ENCODE results near the gene ATG12. TPM values are rescaled to one million over a fixed set of nuclear protein-coding genes. Genes with fewer than 3 reads are reported as not detected.

Gene ATG12
- total RNA-seq, 6 donors from 2014 or later = 28.3 to 63.0 (median 33.0) TPM

DNA sequence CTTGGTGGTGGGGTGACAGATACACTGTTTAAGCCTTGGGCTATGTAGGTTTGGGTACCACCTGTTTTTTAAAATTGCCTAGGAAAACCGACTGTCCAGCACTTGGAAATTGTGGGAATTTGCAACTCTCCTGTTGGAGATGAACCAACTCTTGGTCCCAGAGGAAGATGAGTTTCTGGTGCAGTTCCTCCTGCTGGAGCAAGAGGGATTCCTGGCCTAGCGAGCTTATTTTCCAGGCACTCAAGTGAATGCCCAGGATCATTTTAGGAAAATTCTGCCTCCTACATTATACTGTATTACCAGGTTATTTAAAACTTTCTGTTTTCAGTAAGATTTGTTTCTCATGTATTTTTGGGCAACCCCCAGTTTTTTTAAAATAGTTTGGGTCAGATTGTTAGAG lies 34.1 kb upstream of the ATG12 start:
- Histone ChIP-seq H3K4me1 (peaks cover 0 to 5% (median 2%) of the 10 kb centered on the region in 4 donors), H3K4me3 (no peak overlapping the region), H3K27ac (no peak overlapping the region), H3K9me3 (no peaks in the 10 kb centered on the region), H3K36me3 (peaks cover 0 to 16% (median 9%) of the 10 kb centered on the region in 4 donors), H3K27me3 (no peaks in the 10 kb centered on the region)
- TF ChIP-seq EP300 (IDR thresholded peaks at IDR 0.05) = no peak
- TF ChIP-seq POLR2A (IDR thresholded peaks at IDR 0.05) = no peak
- TF ChIP-seq, protein P1, sequence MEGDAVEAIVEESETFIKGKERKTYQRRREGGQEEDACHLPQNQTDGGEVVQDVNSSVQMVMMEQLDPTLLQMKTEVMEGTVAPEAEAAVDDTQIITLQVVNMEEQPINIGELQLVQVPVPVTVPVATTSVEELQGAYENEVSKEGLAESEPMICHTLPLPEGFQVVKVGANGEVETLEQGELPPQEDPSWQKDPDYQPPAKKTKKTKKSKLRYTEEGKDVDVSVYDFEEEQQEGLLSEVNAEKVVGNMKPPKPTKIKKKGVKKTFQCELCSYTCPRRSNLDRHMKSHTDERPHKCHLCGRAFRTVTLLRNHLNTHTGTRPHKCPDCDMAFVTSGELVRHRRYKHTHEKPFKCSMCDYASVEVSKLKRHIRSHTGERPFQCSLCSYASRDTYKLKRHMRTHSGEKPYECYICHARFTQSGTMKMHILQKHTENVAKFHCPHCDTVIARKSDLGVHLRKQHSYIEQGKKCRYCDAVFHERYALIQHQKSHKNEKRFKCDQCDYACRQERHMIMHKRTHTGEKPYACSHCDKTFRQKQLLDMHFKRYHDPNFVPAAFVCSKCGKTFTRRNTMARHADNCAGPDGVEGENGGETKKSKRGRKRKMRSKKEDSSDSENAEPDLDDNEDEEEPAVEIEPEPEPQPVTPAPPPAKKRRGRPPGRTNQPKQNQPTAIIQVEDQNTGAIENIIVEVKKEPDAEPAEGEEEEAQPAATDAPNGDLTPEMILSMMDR (IDR thresholded peaks at IDR 0.05) = no peak
- TF ChIP-seq POLR2AphosphoS5 (IDR thresholded peaks at IDR 0.05) = no peak
- DNase-seq = no peak
- 79 to 98% methylated on average over 2 of the region's 2 CpGs for WGBS, 2 donors
- no peak for ATAC-seq (ENCODE audit: low FRiP score in 2 of 2)

DNA sequence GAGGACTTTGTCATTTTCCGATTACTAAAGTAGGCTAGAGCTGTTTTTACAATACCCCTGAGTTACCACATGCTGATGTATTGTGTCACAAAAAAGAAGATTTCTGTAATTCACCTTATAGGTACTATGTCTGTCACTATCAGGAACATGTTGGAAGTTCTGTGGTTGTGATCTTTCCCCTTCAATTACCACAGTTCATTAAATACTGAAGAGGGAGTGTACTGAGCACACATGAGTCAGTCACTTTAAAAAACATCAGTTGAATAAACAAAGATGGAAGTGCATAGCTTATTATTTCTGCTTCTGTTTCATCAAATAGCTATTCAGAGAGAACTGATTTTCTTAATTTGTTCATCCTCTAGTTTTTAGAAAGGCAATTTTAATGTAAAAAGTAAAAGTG lies 32.0 kb upstream of the ATG12 start:
- no peak overlapping the region for H3K27ac ChIP-seq
- DNase-seq = no peak

GRCh38 chr5:115872447-115872846 lies 31.1 kb upstream of the ATG12 start:
- no peak for DNase-seq
- Histone ChIP-seq H3K9me3 (no peaks in the 10 kb centered on the region), H3K36me3 (peaks cover 0 to 22% (median 11%) of the 10 kb centered on the region in 4 donors), H3K4me1 (peaks cover 0 to 5% (median 2%) of the 10 kb centered on the region in 4 donors), H3K27ac (no peak overlapping the region), H3K27me3 (no peaks in the 10 kb centered on the region), H3K4me3 (no peak overlapping the region)
- TF ChIP-seq, protein P1 (IDR thresholded peaks at IDR 0.05) = no peak
- TF ChIP-seq POLR2A (IDR thresholded peaks at IDR 0.05) (no peak), POLR2AphosphoS5 (IDR thresholded peaks at IDR 0.05) (no peak), EP300 (IDR thresholded peaks at IDR 0.05) (no peak)
- ATAC-seq (ENCODE audit: low FRiP score in 2 of 2) = no peak
- WGBS, 2 donors = 87 to 98% methylated on average over 2 of the region's 2 CpGs

More for the DNA sequence above, 32.0 kb upstream of the ATG12 start:
- TF ChIP-seq POLR2AphosphoS5 (IDR thresholded peaks at IDR 0.05) = no peak
- TF ChIP-seq EP300 (IDR thresholded peaks at IDR 0.05) = no peak
- TF ChIP-seq, protein P1 (IDR thresholded peaks at IDR 0.05) = no peak
- TF ChIP-seq POLR2A (IDR thresholded peaks at IDR 0.05) = no peak
- Histone ChIP-seq H3K4me1 (peaks cover 0 to 5% (median 2%) of the 10 kb centered on the region in 4 donors), H3K36me3 (peaks cover 0 to 22% (median 11%) of the 10 kb centered on the region in 4 donors), H3K4me3 (no peak overlapping the region), H3K27me3 (no peaks in the 10 kb centered on the region), H3K9me3 (no peaks in the 10 kb centered on the region)
- no peak for ATAC-seq (ENCODE audit: low FRiP score in 2 of 2)
- WGBS, 2 donors = 85 to 86% methylated on average over 1 of the region's 1 CpG

DNA sequence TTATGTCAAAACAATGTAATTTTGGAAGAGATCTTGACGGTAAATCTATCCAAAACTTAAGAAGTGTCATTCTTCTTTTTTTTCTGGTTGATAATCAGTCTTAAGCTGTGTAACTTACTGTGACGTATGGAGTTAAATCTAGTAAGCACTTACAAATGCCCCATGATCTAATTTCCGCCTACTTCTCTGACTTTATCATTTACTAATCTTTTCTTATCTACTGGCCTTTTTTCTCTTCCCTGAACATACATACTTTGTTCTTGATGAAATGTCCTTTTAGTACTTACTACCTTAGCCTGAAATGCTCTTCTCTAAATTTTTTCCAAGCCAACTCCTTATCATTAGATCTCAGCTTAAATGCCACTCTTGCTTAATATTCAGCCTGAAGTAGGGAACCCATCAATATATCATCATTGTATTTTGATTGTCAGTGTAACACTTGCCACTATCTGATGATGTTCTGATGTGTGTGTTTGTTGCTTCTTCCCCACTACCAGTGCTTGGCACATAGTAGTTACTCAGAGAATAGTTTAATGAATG lies 28.0 kb upstream of the ATG12 start:
- TF ChIP-seq EP300 (IDR thresholded peaks at IDR 0.05) (no peak), POLR2AphosphoS5 (IDR thresholded peaks at IDR 0.05) (no peak), POLR2A (IDR thresholded peaks at IDR 0.05) (no peak)
- TF ChIP-seq, protein P1 (IDR thresholded peaks at IDR 0.05) = no peak
- ATAC-seq (ENCODE audit: low FRiP score in 2 of 2) (no peak), DNase-seq (no peak)
- Histone ChIP-seq H3K27ac (no peak overlapping the region), H3K36me3 (peaks cover 0 to 19% (median 9%) of the 10 kb centered on the region in 4 donors), H3K4me1 (peaks cover 0 to 5% (median 2%) of the 10 kb centered on the region in 4 donors), H3K9me3 (no peaks in the 10 kb centered on the region), H3K27me3 (no peaks in the 10 kb centered on the region), H3K4me3 (no peak overlapping the region)
- WGBS, 2 donors = 86 to 88% methylated on average over 3 of the region's 3 CpGs

DNA sequence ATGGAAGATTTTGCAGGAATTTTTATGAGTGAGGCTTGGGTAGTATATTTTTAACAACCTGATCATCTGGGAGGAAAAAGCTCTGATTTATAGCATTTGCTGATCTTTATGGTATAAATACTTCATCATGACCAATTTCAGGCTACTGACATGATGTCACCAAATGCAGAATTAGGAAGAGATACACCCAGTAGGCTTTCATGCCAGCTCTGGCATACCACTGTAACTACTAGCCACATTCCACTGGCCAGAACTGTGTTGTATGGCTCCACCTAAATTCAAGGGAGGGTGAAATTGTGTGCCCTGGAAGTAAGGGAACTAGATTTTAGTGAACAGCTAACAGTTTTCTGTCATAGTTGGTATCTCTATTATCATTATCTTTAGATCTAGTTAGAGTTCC lies 18.0 kb upstream of the ATG12 start:
- Histone ChIP-seq H3K9me3 (peaks cover 0 to 3% (median 0%) of the 10 kb centered on the region in 4 donors), H3K27ac (no peak overlapping the region), H3K36me3 (no peaks in the 10 kb centered on the region), H3K4me3 (no peak overlapping the region), H3K4me1 (peaks cover 17 to 38% (median 24%) of the 10 kb centered on the region in 4 donors), H3K27me3 (no peaks in the 10 kb centered on the region)
- ATAC-seq (ENCODE audit: low FRiP score in 2 of 2) (peak in 1 of 2 donors; percentile 21), DNase-seq (no peak)
- TF ChIP-seq EP300 (IDR thresholded peaks at IDR 0.05) (no peak), POLR2A (IDR thresholded peaks at IDR 0.05) (no peak), POLR2AphosphoS5 (IDR thresholded peaks at IDR 0.05) (no peak)
- TF ChIP-seq, protein P1 (IDR thresholded peaks at IDR 0.05) = no peak

Data from upper lobe of left lung (tissue), 6 donors.